Nephron (organoid): ENCODE measurements around the gene TEX11.
"Not testable (repeated sequence)": the region's sequence is repeated elsewhere in the genome, so short reads cannot be mapped to it uniquely, and the experiment has no call there.

Experiments
- H3K27ac Mint-ChIP-seq, 3 experiments: 2 replicates each; pipeline ENCODE4 v1.8.0; 2020; ENCODE audit warnings: mixed read lengths in 3 of 3, mild to moderate bottlenecking in 2 of 3, moderate library complexity in 1 of 3
- H3K27me3 Mint-ChIP-seq: 2 replicates; pipeline ENCODE4 v1.8.0; 2021; ENCODE audit warnings: low read depth, mild to moderate bottlenecking, moderate library complexity, mixed read lengths
- H3K36me3 Mint-ChIP-seq: 2 replicates; pipeline ENCODE4 v1.8.0; 2020; ENCODE audit warnings: low read depth, mixed read lengths
- H3K4me1 Mint-ChIP-seq: 2 replicates; pipeline ENCODE4 v1.8.0; 2020; ENCODE audit warnings: mixed read lengths
- H3K4me3 Mint-ChIP-seq, 3 experiments: 2 replicates each; pipeline ENCODE4 v1.8.0; 2020; ENCODE audit warnings: mild to moderate bottlenecking in 3 of 3, mixed read lengths in 3 of 3, moderate library complexity in 2 of 3
- H3K9me3 Mint-ChIP-seq: 2 replicates; pipeline ENCODE4 v1.8.0; 2020; ENCODE audit warnings: mixed read lengths
- TF ChIP-seq, protein P1 (sequence below), 3 experiments: fragments of 200-600 bp; sonication (generic); IDR thresholded peaks; one replicate each; pipeline ENCODE4 v1.5.0; 2021; ENCODE audit warnings: antibody characterized with exemption in 3 of 3; ENCODE audit not compliant: unreplicated experiment in 3 of 3

TEX11 gene

DNA sequence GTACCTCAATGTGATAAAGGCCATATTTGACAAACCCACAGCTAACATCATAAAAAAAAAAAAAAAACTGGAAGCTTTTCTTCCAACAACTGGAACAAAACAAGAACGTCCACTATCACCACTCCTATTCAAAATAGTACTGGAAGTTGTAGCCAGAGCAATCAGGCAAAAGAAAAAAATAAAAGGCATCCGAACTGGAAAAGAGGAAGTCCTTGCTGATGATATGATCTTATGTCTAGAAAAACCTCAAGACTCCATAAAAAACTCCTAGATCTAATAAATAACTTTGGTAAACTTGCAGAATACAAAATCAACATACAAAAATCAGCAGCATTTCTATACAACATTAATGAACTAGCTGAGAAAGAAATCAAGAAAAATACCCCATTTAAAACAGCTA, 134.3 kb downstream of the TEX11 start:
- H3K27me3 Mint-ChIP-seq = peaks cover 4% of the 10 kb centered on the region
- H3K36me3 Mint-ChIP-seq = no peaks in the 10 kb centered on the region
- H3K9me3 Mint-ChIP-seq = peaks cover 12% of the 10 kb centered on the region
- no peaks in the 10 kb centered on the region for H3K4me1 Mint-ChIP-seq
- H3K4me3 Mint-ChIP-seq = no peak overlapping the region
- H3K27ac Mint-ChIP-seq = no peak overlapping the region
- TF ChIP-seq, protein P1, sequence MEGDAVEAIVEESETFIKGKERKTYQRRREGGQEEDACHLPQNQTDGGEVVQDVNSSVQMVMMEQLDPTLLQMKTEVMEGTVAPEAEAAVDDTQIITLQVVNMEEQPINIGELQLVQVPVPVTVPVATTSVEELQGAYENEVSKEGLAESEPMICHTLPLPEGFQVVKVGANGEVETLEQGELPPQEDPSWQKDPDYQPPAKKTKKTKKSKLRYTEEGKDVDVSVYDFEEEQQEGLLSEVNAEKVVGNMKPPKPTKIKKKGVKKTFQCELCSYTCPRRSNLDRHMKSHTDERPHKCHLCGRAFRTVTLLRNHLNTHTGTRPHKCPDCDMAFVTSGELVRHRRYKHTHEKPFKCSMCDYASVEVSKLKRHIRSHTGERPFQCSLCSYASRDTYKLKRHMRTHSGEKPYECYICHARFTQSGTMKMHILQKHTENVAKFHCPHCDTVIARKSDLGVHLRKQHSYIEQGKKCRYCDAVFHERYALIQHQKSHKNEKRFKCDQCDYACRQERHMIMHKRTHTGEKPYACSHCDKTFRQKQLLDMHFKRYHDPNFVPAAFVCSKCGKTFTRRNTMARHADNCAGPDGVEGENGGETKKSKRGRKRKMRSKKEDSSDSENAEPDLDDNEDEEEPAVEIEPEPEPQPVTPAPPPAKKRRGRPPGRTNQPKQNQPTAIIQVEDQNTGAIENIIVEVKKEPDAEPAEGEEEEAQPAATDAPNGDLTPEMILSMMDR (IDR thresholded peaks at IDR 0.05; ENCODE audit: unreplicated experiment in 3 of 3) = no peak

DNA sequence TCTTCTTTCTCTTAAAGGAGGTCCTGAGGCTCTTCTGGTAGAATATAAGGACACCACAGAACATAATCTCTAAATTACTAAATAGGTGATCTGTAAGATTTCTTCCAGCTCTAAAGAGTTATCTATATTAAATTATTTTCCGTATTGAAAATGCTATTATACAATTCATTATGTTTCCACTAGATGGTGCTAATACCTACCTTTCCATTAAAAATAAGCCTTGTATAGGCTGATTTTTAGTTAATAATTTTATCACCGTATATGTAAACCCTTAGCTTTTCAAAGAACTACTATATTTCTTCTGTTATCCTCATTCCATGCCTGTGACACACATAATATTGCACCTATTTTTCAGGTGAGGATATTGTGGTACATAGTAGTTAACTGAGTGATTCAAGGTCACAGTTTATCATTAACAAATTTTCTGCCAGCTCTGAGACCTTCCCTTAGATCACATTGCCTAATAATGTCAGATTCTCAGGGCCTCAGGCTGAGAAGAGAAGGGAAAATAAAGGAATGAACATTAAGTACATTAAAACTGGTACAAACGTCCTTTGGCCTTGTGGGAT, 138.8 kb downstream of the TEX11 start:
- Mint-ChIP-seq H3K36me3 (no peaks in the 10 kb centered on the region), H3K27ac (no peak overlapping the region), H3K4me1 (no peaks in the 10 kb centered on the region), H3K27me3 (peaks cover 4% of the 10 kb centered on the region), H3K9me3 (peaks cover 6% of the 10 kb centered on the region), H3K4me3 (no peak overlapping the region)
- TF ChIP-seq, protein P1 (IDR thresholded peaks at IDR 0.05; ENCODE audit: unreplicated experiment in 3 of 3) = peak; percentile 33 to 60 (median 41)

DNA sequence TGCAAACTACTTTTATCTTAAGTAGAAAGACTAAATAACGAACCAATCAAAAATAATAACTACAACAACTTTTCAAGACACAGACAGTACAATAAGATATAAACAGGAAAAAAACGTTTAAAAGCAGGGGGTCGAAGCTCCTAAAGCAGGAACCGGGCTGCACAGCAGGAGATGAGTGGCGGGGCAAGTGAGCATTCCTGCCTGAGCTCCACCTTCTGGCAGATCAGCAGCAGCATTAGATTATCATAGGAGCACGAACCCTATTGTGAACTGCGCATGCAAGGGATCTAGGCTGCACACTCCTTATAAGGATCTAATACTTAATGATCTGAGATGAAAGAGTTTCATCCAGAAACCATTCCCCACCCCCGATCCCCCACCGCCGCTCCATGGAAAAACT, 146.2 kb downstream of the TEX11 start:
- H3K4me1 Mint-ChIP-seq = no peaks in the 10 kb centered on the region
- TF ChIP-seq, protein P1 (IDR thresholded peaks at IDR 0.05; ENCODE audit: unreplicated experiment in 3 of 3) = no peak
- no peak overlapping the region for H3K27ac Mint-ChIP-seq
- H3K36me3 Mint-ChIP-seq = no peaks in the 10 kb centered on the region
- H3K9me3 Mint-ChIP-seq = peaks cover 2% of the 10 kb centered on the region
- peaks cover 7% of the 10 kb centered on the region for H3K27me3 Mint-ChIP-seq
- H3K4me3 Mint-ChIP-seq = no peak overlapping the region

DNA sequence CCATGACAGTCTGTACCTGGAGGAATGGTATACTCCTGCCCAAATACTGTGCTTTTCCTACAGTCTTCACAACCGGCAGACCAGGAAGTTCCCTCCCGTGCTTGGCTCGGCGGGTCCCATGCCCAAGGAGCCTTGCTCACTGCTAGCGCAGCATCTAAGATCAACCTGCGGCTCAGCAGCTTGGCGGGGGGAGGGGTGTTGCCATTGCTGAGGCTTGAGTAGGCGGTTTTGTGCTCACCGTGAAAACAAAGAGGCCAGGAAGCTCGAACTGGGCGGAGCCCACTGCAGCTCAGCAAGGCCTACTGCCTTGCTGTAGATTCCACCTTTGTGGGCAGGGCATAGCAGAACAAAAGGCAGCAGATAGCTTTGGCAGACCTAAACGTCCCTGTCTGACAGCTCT, 152.7 kb downstream of the TEX11 start:
- TF ChIP-seq, protein P1 (IDR thresholded peaks at IDR 0.05; ENCODE audit: unreplicated experiment in 3 of 3) = no peak
- no peaks in the 10 kb centered on the region for H3K4me1 Mint-ChIP-seq
- H3K9me3 Mint-ChIP-seq = peaks cover 10% of the 10 kb centered on the region
- H3K4me3 Mint-ChIP-seq = no peak overlapping the region
- H3K36me3 Mint-ChIP-seq = no peaks in the 10 kb centered on the region
- H3K27ac Mint-ChIP-seq = no peak overlapping the region
- H3K27me3 Mint-ChIP-seq = peaks cover 4% of the 10 kb centered on the region

DNA sequence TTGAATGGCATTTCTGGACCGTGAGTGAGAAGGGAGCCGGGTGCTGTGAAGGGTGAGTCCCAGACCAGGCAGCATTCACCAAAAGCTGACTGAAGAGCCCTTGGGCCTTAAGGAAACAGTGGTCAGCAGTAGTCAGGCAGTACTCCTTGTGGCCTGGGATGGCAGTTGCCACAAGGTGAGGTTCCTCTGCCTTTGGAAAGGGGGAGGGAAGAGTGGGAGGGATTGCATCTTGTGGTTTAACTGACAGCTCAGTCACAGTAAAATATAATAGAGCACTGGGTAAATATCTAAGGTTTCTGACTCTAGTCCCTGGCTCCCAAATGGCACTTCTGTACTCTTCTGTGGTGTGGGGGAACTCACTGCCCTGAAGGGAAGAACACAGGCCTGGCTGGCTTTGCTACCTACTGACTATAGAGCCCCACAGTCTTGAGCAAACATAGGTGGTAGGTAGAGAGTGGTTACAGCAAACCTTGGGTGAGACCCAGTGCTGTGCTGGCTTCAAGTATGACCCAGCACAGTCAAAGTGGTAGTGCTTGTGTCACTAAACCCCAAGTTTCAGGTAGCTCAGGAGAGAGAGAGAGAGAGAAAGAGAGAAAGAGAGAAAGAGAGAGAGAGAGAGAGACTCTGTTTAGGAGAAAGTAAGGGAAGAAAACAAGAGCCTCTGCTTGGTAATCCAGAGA, 154.2 kb downstream of the TEX11 start:
- Mint-ChIP-seq H3K4me3 (no peak overlapping the region), H3K36me3 (no peaks in the 10 kb centered on the region), H3K27me3 (peaks cover 4% of the 10 kb centered on the region), H3K4me1 (no peaks in the 10 kb centered on the region), H3K27ac (no peak overlapping the region), H3K9me3 (peaks cover 10% of the 10 kb centered on the region)
- TF ChIP-seq, protein P1 (IDR thresholded peaks at IDR 0.05; ENCODE audit: unreplicated experiment in 3 of 3) = no peak

DNA sequence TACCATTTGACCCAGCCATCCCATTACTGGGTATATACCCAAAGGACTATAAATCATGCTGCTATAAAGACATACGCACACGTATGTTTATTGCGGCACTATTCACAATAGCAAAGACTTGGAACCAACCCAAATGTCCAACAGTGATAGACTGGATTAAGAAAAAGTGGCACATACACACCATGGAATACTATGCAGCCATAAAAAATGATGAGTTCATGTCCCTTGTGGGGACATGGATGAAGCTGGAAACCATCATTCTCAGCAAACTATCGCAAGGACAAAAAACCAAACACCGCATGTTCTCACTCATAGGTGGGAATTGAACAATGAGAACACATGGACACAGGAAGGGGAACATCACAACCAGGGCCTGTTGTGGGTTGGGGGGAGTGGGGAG, 174.7 kb downstream of the TEX11 start:
- H3K27ac Mint-ChIP-seq, H3K36me3 Mint-ChIP-seq, H3K4me1 Mint-ChIP-seq, H3K27me3 Mint-ChIP-seq, H3K4me3 Mint-ChIP-seq: not testable (repeated sequence)
- H3K9me3 Mint-ChIP-seq = peaks cover 20% of the 10 kb centered on the region

DNA sequence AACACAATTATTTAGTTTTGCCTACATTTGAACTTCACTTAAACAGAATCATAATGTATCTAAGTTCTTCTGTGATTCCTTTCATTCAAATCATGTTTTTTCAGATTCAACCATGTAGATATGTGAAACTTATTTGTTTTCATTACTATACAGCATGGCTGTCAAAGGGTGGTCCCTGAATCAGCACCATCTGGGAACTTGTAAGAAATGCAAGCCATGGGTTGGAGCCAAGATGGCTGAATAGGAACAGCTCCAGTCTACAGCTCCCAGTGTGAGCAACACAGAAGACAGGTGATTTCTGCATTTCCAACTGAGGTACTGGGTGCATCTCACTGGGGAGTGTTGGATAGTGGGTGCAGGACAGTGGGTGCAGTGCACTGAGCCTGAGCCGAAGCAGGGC, 180.6 kb downstream of the TEX11 start:
- not testable (repeated sequence) for H3K4me1 Mint-ChIP-seq, H3K27me3 Mint-ChIP-seq, H3K36me3 Mint-ChIP-seq, H3K4me3 Mint-ChIP-seq, H3K9me3 Mint-ChIP-seq
- peak overlapping the region in 1 of 3 experiments; percentile 28 for H3K27ac Mint-ChIP-seq
